Right ventricle myocardium inferior (tissue), 1 donor: ENCODE results near the gene MMP24. TPM values are rescaled to one million over a fixed set of nuclear protein-coding genes. Genes with fewer than 3 reads are reported as not detected.

ENCODE experiments used
- ATAC-seq: fragments of 200-7000 bp; cut with Tn5 transposase; one replicate; pipeline ENCODE4 v1.9.1; 2020; ENCODE audit warnings: mild to moderate bottlenecking, moderate library complexity
- DNase-seq: peaks from one replicate; pipeline ENCODE4 v3.0.0; 2021; ENCODE audit errors: missing footprints
- intact Hi-C: fragments of 100-400 bp; cut with DNase I; formaldehyde crosslinking; loops from one replicate; pipeline ENCODE4 v1.11.0; 2022
- total RNA-seq: library from RNA; stranded (reverse); fragmentation: NEBNext Ultra II Directional; extraction: Animal tissue kit (Norgen Biotek cat#: 25700); gene quantifications from one replicate; pipeline ENCODE4 v1.2.1, GENCODE V29; 2021
- donor health status: DM: no; HTN: yes; CAD: no; lungs with severe emphysema.

Gene MMP24
- total RNA-seq, 1 donor from 2014 or later: 0.35 TPM

DNA sequence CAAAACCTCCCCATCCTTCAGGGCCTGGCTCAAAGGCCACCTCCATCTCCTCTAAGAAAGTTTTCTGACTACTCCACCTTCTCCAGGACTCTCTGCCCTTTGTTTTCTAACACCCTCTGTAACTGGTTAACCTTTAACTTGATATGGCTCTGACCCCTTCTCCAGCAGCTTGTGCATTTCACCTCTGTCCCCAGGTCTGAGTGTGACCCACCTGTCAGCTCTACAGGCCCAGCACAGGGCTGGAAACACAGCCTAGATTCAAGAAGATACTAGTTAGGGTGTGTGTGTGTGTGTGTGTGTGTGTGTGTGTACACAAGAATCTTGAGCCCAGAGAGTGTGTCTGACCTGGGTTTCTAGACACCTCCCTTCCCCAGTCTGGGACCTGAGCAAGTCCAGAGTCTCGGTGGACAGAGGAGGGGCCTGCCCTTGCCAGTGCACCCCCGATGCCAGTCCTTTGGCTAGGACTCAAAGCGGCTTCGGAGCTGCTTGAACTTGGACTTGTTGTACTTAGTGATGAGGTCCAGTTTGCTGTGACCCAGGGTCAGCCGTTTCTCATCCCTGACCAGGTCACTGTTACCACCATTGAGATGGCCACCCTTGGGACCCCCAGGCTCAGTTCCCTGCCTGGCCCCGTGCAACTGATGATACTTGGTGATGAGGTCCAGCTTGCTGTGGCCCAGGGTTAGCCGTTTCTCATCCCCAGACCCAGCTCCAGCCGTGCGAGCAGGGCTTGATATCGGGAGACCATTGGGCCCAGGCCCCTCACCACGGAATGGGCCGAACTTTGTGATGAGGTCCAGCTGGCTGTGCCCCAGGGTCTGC is 59.8 kb downstream of the MMP24 start:
- intact Hi-C loops: no loop called here
- ATAC-seq: no peak
- DNase-seq: no peak

GRCh38 chr20:35286899-35287508 is 60.5 kb downstream of the MMP24 start:
- DNase-seq: no peak
- intact Hi-C loops: no loop called here
- no peak for ATAC-seq

DNA sequence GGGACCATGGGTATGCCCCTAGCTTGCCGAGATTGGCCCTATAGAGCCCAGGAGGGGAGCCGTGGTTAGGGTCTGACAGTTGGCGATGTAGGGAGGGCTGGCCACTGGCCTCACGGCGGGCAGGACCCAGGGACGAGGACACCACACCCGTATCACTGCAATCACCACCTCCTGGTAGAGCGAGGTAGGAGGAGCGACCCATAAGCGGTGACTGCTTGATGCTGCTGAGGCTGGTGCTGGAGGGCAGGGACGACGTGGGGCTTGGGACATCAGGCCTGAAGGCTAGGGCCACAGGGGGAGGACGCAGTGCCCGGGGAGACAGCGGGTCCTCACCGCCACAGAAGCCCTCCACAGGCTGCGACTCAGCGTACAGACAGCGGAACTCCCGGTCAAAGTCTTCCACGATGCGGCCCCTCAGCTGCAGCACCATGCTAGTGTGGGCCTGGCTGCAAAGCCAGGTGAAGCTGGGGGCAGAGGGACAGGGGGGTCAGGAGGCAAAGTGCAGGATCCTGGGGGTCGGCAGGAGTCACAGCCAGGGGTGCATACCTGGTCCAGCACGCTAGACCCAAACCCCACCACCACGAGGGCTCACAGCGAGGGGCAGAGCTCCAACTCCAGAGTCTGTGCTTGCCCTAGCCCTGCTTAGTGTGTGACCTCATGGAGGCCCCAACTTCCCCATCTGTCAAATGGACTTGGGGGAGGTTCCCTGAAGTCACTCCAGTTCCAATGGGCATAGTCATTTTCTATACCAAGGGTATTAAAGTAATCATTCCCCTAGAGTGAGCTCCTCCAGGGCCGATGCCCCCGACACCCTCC is 61.2 kb downstream of the MMP24 start:
- no peak for DNase-seq
- no peak for ATAC-seq
- intact Hi-C loops: no loop called here

DNA sequence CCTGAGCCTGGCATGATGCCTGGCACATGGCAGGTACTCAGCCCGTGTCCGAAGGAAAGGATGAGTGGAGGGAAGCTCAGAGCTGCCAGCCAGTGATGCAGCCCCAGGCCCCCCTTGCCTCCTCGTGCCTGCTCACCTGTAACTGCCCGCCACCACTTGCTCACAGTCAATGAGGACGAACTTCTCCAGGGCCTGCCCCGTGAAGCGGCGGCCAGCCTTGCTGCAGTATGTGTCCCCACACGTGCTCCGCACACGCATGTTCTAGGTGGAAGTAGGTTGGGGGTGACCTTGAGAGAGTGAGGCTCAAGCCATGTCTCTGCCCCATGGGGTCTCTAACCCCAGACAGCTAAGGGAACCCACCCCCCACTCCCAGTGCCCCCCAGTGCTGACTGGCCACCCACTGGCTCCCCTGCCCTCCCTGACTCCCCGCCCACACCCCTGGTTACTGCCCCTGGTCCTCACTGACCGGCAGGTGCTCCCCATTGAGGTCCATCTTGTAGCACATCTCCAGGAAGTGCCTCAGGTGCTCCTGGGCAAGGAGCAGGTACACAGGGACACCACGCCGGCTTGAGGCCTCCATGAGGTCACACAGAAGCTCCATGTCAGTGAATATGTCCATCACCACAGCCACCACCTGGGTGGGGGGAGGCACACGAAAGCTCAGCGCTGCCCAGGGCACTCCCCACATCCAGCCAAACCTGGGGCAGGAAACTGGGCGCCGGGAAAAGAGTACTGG is 62.0 kb downstream of the MMP24 start:
- DNase-seq (no peak), ATAC-seq (no peak)
- intact Hi-C loops: no loop called here

GRCh38 chr20:35290186-35290886 is 63.8 kb downstream of the MMP24 start:
- ATAC-seq: no peak
- no peak for DNase-seq
- intact Hi-C loops: no loop called here

- no peak for ATAC-seq
- intact Hi-C loops: no loop called here
- DNase-seq: no peak
Observed at GRCh38 chr20:35290887-35291417, 64.5 kb downstream of the MMP24 start.

DNA sequence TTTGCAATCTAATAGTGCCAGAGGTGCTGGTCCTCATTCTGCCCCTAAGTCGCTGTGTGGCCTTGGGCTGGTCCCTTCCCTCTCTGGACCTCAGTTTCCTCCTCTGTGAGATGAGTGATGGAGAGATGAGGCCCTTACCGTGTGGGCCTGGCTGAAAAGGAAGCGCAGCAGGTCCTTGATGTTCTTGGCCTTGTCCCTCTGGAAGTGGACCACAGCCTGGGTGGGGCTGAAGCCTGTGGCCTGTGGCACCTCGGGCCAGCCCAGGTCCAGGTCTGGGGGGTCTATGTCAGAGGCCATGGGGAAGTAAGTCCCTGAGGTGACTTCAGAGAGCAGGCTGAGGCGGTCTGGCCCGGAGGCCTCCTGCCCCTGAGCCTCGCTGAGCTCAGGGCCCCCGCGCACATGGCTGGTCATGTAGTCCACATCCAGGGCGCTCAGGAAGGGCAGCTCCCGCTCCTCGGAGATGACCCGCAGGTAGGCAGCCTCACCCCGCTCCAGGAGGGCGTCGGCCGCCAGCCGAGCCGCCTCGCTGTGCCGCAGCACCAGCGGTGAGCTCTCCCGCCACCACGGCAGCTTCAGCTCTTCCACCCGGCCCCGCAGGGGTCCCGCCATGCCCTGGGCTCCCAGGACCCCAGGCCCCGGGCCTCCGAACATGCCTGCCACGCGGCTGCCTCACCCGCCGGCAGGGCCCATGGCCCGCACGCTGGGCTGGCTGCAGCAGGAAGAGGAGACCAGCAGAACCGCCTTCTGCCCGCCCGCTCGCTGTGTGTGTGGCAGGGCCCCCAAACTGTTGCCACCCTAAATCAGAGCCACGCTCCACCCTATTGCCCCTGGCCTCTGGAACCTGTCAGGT is 65.4 kb downstream of the MMP24 start, which contains the start of gene FAM83C:
Gene FAM83C (minus strand): TSS at position 772 of the 850 bp plus-strand sequence. CDS start 121 bp downstream, at position 651.
- intact Hi-C loops: no loop called here
- DNase-seq (no peak), ATAC-seq (no peak)

GRCh38 chr20:35292504-35293285 is 66.2 kb downstream of the MMP24 start:
- intact Hi-C loops: no loop called here
- ATAC-seq (no peak), DNase-seq (no peak)

DNA sequence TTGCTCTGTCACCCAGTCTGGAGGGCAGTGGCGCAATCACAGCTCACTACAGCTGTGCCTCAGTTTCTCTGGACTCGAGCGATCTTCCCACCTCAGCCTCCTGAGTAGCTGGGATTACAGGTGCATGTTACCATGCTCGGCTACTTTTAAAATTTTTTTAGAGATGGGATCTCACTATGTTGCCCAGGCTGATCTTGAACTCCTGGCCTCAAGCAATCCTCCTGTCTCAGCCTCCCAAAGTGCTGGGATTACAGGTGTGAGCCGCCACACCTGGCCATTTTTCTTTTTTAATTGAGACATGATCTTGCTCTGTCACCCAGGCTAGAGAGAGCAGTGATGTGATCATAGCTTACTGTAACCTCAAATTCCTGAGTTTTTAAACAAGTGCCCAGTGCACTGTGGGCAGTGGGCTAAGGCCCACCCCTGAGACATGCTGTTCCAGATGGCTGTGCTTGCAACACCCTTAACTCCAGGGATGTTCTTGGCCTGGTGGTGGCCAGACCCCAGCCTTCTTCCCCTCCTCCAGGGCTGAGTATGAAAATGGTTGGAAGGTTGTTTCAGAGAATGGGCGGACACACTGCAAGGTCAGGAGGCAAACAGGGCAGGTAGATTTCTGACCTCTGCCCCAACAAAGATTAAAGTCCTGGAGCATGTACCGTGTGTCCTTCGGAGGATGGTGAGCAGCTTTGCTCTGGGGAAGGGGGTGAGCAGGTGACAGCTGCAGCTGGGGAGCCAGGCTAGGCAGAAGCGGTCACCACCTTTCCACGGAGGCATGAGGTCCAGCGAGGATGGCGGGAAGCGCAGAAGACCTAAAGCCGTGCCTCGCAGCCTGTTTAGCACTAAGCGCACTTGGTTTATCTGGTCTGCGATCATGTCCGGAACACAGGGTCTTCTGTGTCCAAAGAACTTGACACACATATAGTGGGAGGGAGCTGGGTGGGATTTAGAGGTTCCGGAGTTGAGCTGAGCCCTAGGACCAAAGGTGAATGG is 67.1 kb downstream of the MMP24 start:
- no peak for DNase-seq
- intact Hi-C loops: no loop called here
- ATAC-seq: no peak

- DNase-seq: no peak
- ATAC-seq: no peak
- intact Hi-C loops: no loop called here
Observed at GRCh38 chr20:35294293-35294685, 67.8 kb downstream of the MMP24 start.

DNA sequence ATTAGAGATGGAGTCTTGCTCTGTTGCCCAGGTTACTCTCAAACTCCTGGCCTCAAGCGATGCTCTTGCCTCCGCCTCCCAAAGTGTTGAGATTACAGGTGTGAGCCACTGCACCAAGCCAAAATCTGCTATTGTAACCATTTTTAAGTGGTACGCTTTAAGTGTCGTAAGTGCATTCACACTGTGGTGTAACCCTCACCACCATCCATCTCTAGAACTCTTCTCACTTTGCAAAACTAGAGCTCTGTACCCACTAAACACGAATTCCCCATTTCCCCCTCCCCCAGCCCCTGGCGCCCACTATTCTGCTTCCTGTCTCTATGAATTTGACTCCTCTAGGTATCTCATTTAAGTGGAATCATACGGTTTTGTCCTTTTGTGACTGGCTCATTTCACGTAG is 68.6 kb downstream of the MMP24 start:
- intact Hi-C loops: no loop called here
- no peak for ATAC-seq

GRCh38 chr20:35295674-35296073 is 69.2 kb downstream of the MMP24 start:
- ATAC-seq: no peak
- intact Hi-C loops: no loop called here
- no peak for DNase-seq

More for the DNA sequence above, 68.6 kb downstream of the MMP24 start:
- no peak for DNase-seq

GRCh38 chr20:35296101-35296554 is 69.6 kb downstream of the MMP24 start:
- no peak for ATAC-seq
- DNase-seq: no peak
- intact Hi-C loops: no loop called here

DNA sequence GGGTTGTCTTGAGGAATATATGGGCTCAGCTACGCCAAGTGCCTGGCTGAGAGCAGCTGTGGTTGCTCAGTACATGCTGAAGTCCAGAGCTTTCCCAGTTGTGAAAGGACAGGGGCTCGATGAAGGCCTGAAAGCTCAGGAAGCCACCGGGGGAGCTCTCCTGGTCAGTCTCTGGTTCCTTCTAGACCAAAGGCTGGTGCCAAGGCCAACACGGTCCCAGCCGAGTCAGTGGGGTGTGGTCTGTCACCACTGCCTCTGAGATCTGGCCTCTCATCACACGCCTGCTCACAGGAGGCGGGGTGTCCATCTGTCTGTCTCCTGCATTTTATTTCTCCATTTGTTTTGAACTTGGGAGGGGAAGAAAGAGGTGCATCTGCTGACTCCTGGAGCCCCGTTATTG is 70.7 kb downstream of the MMP24 start:
- no peak for ATAC-seq
- DNase-seq: no peak

GRCh38 chr20:35297740-35298139 is 71.2 kb downstream of the MMP24 start:
- intact Hi-C loops: no loop called here
- no peak for ATAC-seq

More for the DNA sequence above, 70.7 kb downstream of the MMP24 start:
- intact Hi-C loops: no loop called here

More at GRCh38 chr20:35297740-35298139, 71.2 kb downstream of the MMP24 start:
- no peak for DNase-seq
